HepG2 (cell line): Measurements from ENCODE around the gene LIN28A. TPM values are rescaled to one million over a fixed set of nuclear protein-coding genes. Genes with fewer than 3 reads are reported as not detected.

Experiments
- BORCS8-MEF2B ChIP-seq: sonication (generic); formaldehyde crosslinking; IDR thresholded peaks from 2 replicates; pipeline ENCODE4 v1.8.0; 2022; ENCODE audit warnings: mild to moderate bottlenecking, missing genetic modification reagents
- FLYWCH1 ChIP-seq: sonication (generic); formaldehyde crosslinking; IDR thresholded peaks from 2 replicates; pipeline ENCODE4 v1.8.1; 2023; ENCODE audit warnings: mild to moderate bottlenecking, missing genetic modification reagents
- HCFC1 ChIP-seq: fragments of 150-350 bp; IDR thresholded peaks from 2 replicates; pipeline ENCODE4 v1.6.1; 2014; ENCODE audit warnings: low read depth, low read length
- IRF1 ChIP-seq: sonication (generic); formaldehyde crosslinking; IDR thresholded peaks from 2 replicates; pipeline ENCODE4 v1.4.0; 2020; ENCODE audit warnings: low read depth, mild to moderate bottlenecking, missing genetic modification reagents
- KLF15 ChIP-seq: sonication (generic); formaldehyde crosslinking; IDR thresholded peaks from 2 replicates; pipeline ENCODE4 v1.8.1; 2023; ENCODE audit warnings: borderline replicate concordance, mild to moderate bottlenecking, inconsistent platforms, missing genetic modification reagents, mixed read lengths
- MEF2D ChIP-seq: sonication (generic); formaldehyde crosslinking; IDR thresholded peaks from 2 replicates; pipeline ENCODE4 v1.5.1; 2020; ENCODE audit warnings: mild to moderate bottlenecking, missing genetic modification reagents
- MLXIP ChIP-seq: sonication (generic); formaldehyde crosslinking; IDR thresholded peaks from 2 replicates; pipeline ENCODE4 v1.9.0; 2021; ENCODE audit warnings: missing genetic modification reagents, borderline replicate concordance
- MTA1 ChIP-seq: sonication (generic); formaldehyde crosslinking; IDR thresholded peaks from 2 replicates; pipeline ENCODE4 v1.4.0; 2020; ENCODE audit warnings: missing genetic modification reagents, mild to moderate bottlenecking, borderline replicate concordance
- RARG ChIP-seq: sonication (generic); formaldehyde crosslinking; IDR thresholded peaks from 2 replicates; pipeline ENCODE4 v1.4.0; 2020; ENCODE audit warnings: low read depth, mild to moderate bottlenecking, missing genetic modification reagents
- RBFOX2 ChIP-seq: fragments of 200-400 bp; formaldehyde crosslinking; IDR thresholded peaks from 2 replicates; pipeline ENCODE4 v1.6.1; 2017; ENCODE audit warnings: low read depth, mild to moderate bottlenecking, low read length
- RXRA ChIP-seq: sonication (generic); formaldehyde crosslinking; IDR thresholded peaks from 2 replicates; pipeline ENCODE4 v1.5.1; 2020; ENCODE audit warnings: missing genetic modification reagents
- ZBTB33 ChIP-seq: sonication (generic); formaldehyde crosslinking; IDR thresholded peaks from 2 replicates; pipeline ENCODE4 v1.4.0; 2020; ENCODE audit warnings: missing genetic modification reagents
- ZBTB46 ChIP-seq: sonication (generic); formaldehyde crosslinking; IDR thresholded peaks from 2 replicates; pipeline ENCODE4 v1.4.0; 2020; ENCODE audit warnings: mild to moderate bottlenecking, missing genetic modification reagents, borderline replicate concordance
- ZC3H13 ChIP-seq: sonication (generic); formaldehyde crosslinking; IDR thresholded peaks from 2 replicates; pipeline ENCODE4 v1.8.1; 2023; ENCODE audit warnings: mild to moderate bottlenecking, missing genetic modification reagents, moderate library complexity
- ZGPAT ChIP-seq: IDR thresholded peaks from 2 replicates; pipeline ENCODE4 v1.6.1; 2016; ENCODE audit warnings: mild to moderate bottlenecking
- ZKSCAN1 ChIP-seq: fragments of 150-350 bp; IDR thresholded peaks from 2 replicates; pipeline ENCODE4 v1.6.1; 2014; ENCODE audit warnings: low read length
- ZNF251 ChIP-seq: sonication (generic); formaldehyde crosslinking; IDR thresholded peaks from 2 replicates; pipeline ENCODE4 v1.9.0; 2021; ENCODE audit warnings: mild to moderate bottlenecking, missing genetic modification reagents
- ZNF619 ChIP-seq: sonication (generic); formaldehyde crosslinking; IDR thresholded peaks from 2 replicates; pipeline ENCODE4 v1.4.0; 2020; ENCODE audit warnings: mild to moderate bottlenecking, missing genetic modification reagents
- ZNF691 ChIP-seq: sonication (generic); formaldehyde crosslinking; IDR thresholded peaks from 2 replicates; pipeline ENCODE4 v1.4.0; 2020; ENCODE audit warnings: missing genetic modification reagents, low read depth, mild to moderate bottlenecking, borderline replicate concordance
- polyA plus RNA-seq, 8 experiments: library from polyadenylated mRNA; depleted of rRNA in 3 of 8; stranded (reverse) in 7 of 8; unstranded in 1 of 8; fragments of >200 nt; fragmentation: Illumina TruSeq in 4 of 8; extraction: Trizol in 4 of 8; gene quantifications; 2 replicates each; pipeline versions ENCODE4 v1.2.1 to v1.2.3, GENCODE V29; 2011 to 2016; ENCODE audit warnings: low read depth in 4 of 8, missing spikeins in 1 of 8, mixed read lengths in 1 of 8; ENCODE audit not compliant: insufficient read depth in 1 of 8
- total RNA-seq, 5 experiments: library from RNA; depleted of rRNA; stranded (reverse); fragments of >200 nt; fragmentation: Illumina TruSeq; extraction: Trizol; gene quantifications; 2 replicates each; pipeline ENCODE4 v1.2.3, GENCODE V29; 2016; ENCODE audit warnings: low read depth in 1 of 5

Gene LIN28A
- total and polyA plus RNA-seq, 2 of the 13 experiments (the other 11 are each of a cell fraction or from before 2014, with no cell fraction given): not detected

- TF ChIP-seq KLF15 (CRISPR knock-in tag): peak; percentile 97
- peak; percentile 88 for TF ChIP-seq RBFOX2
- TF ChIP-seq ZNF691 (CRISPR knock-in tag): 0 out of 2 replicates have a peak, but pooled peaks have one; percentile 58
- peak; percentile 94 for TF ChIP-seq ZGPAT (CRISPR knock-in tag)
- TF ChIP-seq MEF2D (CRISPR knock-in tag): peak; percentile 88
- TF ChIP-seq ZNF251 (CRISPR knock-in tag): peak; percentile 1; the same call in 1 of the 2 replicates
- peak; percentile 92; the same call in 1 of the 2 replicates for TF ChIP-seq MLXIP
- TF ChIP-seq MTA1 (CRISPR knock-in tag): peak; percentile 91; the same call in 1 of the 2 replicates
- TF ChIP-seq IRF1: peak; percentile 51; the same call in 1 of the 2 replicates
- 0 out of 2 replicates have a peak, but pooled peaks have one; percentile 16 for TF ChIP-seq ZKSCAN1
- TF ChIP-seq FLYWCH1 (CRISPR knock-in tag): no peak
- peak; percentile 73 for TF ChIP-seq HCFC1
- peak; percentile 97 for TF ChIP-seq ZNF619 (CRISPR knock-in tag)
- TF ChIP-seq RXRA (CRISPR knock-in tag): peak; percentile 90
- TF ChIP-seq ZBTB33: peak; percentile 85
- TF ChIP-seq RARG: no peak
- TF ChIP-seq BORCS8-MEF2B (CRISPR knock-in tag): peak; percentile 98
- no peak; the same call in 1 of the 2 replicates for TF ChIP-seq ZBTB46 (CRISPR knock-in tag)
- peak; percentile 96 for TF ChIP-seq ZC3H13 (CRISPR knock-in tag)
These were observed 21.5 kb downstream of the LIN28A start, which contains the start of gene DHDDS (continued) for GRCh38 chr1:26431979-26432695.
